ENCODE results near the gene PEX5L.
A peak's percentile ranks its signal among the peaks of the same experiment; 100 is the strongest.

- TF ChIP-seq HDAC2 (IDR thresholded peaks at IDR 0.05) (no peak), KDM1A (IDR thresholded peaks at IDR 0.05; ENCODE audit: borderline replicate concordance) (no peak), CTCF (IDR thresholded peaks at IDR 0.05 in 2 of 3, conservative IDR thresholded peaks at IDR 0.05 in 1 of 3; ENCODE audit: control insufficient read depth in 2 of 3, extremely low read depth in 1 of 3, insufficient read depth in 1 of 3, low read depth in 3 of 3, low read length in 3 of 3) (peak; percentile 51 to 56 (median 55)), SREBF2 (IDR thresholded peaks at IDR 0.05; ENCODE audit: low read length) (no peak), CHD2 (IDR thresholded peaks at IDR 0.05; ENCODE audit: borderline replicate concordance, low read depth, low read length) (no peak), JUNB (IDR thresholded peaks at IDR 0.05) (no peak), POLR2A (IDR thresholded peaks at IDR 0.05; ENCODE audit: low read depth, low read length) (no peak), HDGF (IDR thresholded peaks at IDR 0.05) (no peak), MEF2B (IDR thresholded peaks at IDR 0.05; ENCODE audit: partially characterized antibody, poor library complexity, severe bottlenecking) (no peak), MEF2A (IDR thresholded peaks at IDR 0.05; ENCODE audit: insufficient read depth, low read depth, low read length) (no peak), EZH2 (IDR thresholded peaks at IDR 0.05; ENCODE audit: borderline replicate concordance, control insufficient read depth, low read depth, low read length) (no peak), MTA3 (IDR thresholded peaks at IDR 0.05; ENCODE audit: borderline replicate concordance, low read length) (no peak), SIX5 (IDR thresholded peaks at IDR 0.05; ENCODE audit: low read depth, low read length, severe bottlenecking) (no peak)
Measured at GRCh38 chr3:179750720-179751328, 285.9 kb downstream of the PEX5L start.
